ENCODE results near the gene ATP2C1.
"Not testable (repeated sequence)": the region's sequence is repeated elsewhere in the genome, so short reads cannot be mapped to it uniquely, and the experiment has no call there.

Gene ATP2C1

GRCh38 chr3:130893376-130894129 lies at the start of gene ATP2C1:
Gene ATP2C1 (plus strand): TSS chr3:130894084. CDS start chr3:130894770, 686 bp downstream.
- DNase-seq = peak; percentile 96

- no peak for DNase-seq
These were observed 49.4 kb upstream of the ATP2C1 start for GRCh38 chr3:130844462-130844861.

DNA sequence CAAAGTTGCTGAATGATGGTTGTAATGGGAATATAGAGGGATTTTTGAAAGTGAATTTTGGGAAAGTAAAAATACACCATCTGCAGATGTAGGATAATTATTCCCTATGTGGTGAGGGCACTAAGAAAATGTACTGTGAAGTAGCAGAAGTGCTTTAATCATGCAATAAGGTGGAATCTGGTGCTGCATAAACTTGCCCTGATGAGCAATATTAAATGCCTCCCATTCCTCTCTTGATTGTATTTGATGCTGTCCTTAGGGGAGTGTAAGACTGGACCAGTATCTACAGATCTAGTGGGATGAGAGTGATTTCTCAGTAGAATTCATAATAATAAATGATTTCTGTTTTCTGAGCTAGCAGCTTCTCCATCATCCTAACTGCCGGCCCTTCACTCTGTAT lies 47.7 kb upstream of the ATP2C1 start:
- DNase-seq = no peak

DNA sequence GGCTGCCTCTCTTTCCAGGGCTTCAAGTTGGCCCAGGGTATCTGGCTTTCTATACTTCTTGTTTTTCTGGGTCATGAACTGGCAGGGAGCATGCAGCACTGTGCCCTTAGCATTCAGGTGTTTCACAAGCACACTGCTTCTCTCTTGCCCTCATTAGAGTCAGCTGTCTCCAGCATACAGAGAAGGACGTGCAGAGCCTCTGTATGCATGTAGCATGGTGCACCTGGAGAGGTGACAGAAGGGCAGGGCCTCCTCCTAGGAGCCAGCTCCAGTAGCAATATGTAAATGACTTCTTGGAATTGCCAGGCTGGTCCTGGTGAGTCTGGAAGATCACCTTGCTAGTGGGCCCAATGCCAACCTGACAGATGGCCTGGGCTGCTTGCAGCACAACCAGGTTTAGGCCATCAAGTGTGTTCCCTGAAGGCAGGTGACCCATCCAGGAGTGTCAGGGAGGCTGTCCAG lies 44.8 kb upstream of the ATP2C1 start:
- DNase-seq = peak; percentile 99

GRCh38 chr3:130850044-130850797 lies 43.7 kb upstream of the ATP2C1 start:
- peak; percentile 81 for DNase-seq

GRCh38 chr3:130850843-130851242 lies 43.0 kb upstream of the ATP2C1 start:
- no peak for DNase-seq

DNA sequence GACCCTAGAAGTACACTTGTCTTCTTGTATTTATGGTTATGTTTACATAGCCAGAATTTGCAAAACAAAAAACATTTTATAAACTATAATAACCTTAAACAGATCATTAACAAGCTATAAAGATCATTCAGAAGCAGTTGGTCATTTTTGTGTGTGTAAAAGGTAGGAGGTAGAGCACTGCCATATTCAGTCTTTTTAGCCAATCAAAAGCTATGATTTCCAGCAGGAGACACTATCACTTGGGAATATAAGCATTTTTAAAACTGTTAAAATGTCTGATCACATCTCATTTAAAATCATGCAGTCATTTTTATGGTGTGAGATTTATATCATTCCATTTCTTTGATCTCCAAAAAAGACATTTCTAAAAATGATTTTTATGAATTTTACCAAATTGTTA lies 42.6 kb upstream of the ATP2C1 start:
- DNase-seq = no peak

DNA sequence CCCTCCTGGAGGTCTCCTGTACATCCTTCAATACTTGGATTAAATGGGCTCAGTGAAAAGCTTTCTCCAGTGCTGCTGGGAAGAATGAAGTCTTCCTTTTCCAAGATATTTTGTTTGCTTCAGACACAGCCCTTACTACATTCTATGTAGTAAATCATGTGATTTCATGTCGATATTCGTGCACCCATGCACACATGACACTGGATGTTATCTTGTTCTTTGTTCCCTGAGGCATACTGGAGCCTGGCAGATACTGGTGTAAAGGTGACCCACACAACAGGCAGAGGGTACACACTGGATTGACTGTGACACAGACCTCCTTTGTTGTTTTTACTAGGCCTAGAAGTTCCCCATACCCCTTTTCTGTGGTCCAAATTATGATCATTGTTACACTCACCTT lies 40.3 kb upstream of the ATP2C1 start:
- DNase-seq = no peak

GRCh38 chr3:130854208-130854864 lies 39.5 kb upstream of the ATP2C1 start:
- no peak for DNase-seq

DNA sequence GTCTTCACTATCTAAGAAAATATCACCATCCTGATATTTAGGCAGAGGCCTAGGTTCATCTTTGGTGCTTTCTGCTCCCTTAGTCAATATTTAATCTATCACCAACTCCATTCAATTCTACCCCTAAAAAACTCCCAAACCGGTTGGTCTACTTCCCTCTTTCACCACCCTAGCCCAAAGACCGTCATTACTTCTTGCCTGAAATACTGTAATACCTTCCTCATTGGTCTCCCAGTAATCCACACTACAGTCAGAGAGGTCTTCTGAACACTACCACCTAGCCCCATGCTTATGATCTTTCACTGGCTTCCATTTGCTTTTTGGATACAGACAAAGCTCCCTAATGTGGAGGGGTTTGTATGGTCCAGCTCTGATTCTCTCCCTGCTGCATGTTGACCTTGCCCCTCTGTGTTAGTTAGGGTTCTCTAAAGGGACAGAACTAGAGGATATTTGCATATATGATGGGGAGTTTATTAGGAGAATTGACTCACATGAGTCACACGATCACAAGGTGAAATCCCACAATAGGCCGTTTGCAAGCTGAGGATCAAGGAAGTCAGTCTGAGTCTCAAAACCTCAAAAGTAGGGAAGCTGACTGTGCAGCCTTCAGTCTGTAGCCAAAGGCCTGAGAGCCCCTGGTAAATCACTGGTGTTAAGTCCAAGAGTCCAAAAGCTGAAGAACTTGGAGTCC lies 36.4 kb upstream of the ATP2C1 start:
- no peak for DNase-seq

GRCh38 chr3:130862130-130862529 lies 31.8 kb upstream of the ATP2C1 start:
- not testable (repeated sequence) for DNase-seq

- DNase-seq = no peak
These were observed 28.4 kb upstream of the ATP2C1 start for GRCh38 chr3:130865489-130865888.

DNA sequence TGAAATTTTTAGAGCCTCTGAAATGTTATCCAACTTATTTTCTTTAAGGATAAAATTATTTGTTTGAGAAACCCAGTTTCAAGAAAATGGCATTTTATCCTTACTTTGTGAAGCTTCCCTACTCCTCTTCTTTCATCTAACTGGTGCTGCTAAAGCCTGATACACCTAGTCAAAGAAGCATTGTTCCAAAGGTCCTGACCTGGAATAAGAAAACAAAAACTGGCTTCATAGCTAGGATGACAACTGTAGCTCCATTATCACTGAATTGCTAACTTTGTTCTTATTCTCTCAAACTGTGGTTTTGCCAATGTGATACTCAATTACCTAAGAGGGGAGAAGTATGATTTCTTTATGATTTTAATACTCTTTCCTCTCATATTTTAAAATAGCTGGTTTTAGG lies 27.6 kb upstream of the ATP2C1 start:
- no peak for DNase-seq

DNA sequence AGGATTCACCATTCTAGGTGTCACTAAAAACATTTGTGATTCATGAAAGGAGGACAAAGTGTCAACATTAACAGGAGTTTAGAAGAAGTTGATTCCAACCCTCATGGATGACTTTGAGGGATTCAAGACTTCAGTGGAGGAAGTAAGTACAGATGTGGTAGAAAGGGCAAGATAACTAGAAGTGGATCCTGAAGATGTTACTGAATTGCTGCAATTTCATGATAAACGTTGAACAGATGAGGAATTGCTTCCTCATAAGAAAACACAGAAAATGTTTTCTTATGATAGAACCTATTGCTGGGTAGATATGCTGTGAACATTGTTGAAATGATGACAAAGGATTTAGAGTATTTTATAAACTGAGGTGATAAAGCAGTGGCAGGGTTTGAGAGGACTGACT lies 23.5 kb upstream of the ATP2C1 start:
- no peak for DNase-seq

GRCh38 chr3:130876594-130876993 lies 17.3 kb upstream of the ATP2C1 start:
- DNase-seq = no peak

GRCh38 chr3:130878464-130878863 lies 15.4 kb upstream of the ATP2C1 start:
- no peak for DNase-seq

DNA sequence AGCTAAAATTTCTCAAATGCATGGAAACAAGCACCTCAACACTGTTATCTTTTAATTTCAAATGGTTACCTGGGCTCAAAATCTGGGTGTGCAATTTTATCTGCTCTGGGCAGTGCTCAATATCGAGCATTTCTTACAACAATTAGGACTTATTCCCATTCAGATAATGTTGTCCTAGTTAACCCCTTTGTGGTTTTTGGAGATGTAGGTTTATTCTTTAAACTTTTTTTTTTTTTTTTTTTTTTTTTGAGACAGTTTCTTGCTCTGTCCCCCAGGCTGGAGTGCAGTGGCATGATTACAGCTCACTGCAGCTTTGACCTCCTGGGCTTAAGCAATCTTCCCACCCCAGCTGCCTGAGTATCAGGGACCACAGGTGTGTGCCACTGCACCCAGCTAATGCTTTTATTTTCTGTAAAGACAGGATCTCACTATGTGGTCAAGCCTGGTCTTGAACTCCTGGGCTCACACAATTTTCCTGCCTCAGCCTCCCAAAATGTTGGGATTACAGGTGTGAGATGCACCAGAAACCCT lies 4.4 kb upstream of the ATP2C1 start:
- DNase-seq = no peak

GRCh38 chr3:130892759-130893375 lies 1.0 kb upstream of the ATP2C1 start:
- DNase-seq = peak; percentile 85

GRCh38 chr3:130894130-130894985 lies 474 bp downstream of the ATP2C1 start:
- DNase-seq = peak; percentile 62

- no peak for DNase-seq
These were observed 1.0 kb downstream of the ATP2C1 start for GRCh38 chr3:130894986-130895280.

GRCh38 chr3:130895690-130896488 lies 2.0 kb downstream of the ATP2C1 start:
- DNase-seq = no peak

All from NCI-H2171 (cell line).